GM12878 (cell line): ENCODE results near the gene CELSR1. TPM values are rescaled to one million over a fixed set of nuclear protein-coding genes. Genes with fewer than 3 reads are reported as not detected.

Experiments used
- ATAC-seq: fragments of 200-7000 bp; cut with Tn5 transposase; 3 replicates; pipeline ENCODE4 v1.9.1; 2020; ENCODE audit warnings: mild to moderate bottlenecking, moderate library complexity
- BruUV-seq: library from RNA; stranded (reverse); fragments of 400-500 nt; replicated peaks from 2 replicates; lab custom pipeline; 2021; lab: Mats Ljungman, UMichigan
- CTCF ChIA-PET: fragments of 300-600 bp; sonication (Branson Sonifier 250); formaldehyde crosslinking; extraction: SDS; loops from one replicate; lab custom pipeline; 2021; ENCODE audit warnings: inconsistent platforms; lab: Yijun Ruan, JAX
- POLR2A ChIA-PET: fragments of 350-600 bp; formaldehyde crosslinking; extraction: SDS; loops from one replicate; lab custom pipeline; 2021; ENCODE audit warnings: inconsistent platforms; lab: Charles Lee
- RAD21 ChIA-PET: fragments of 300-600 bp; sonication (Branson Sonifier 250); formaldehyde crosslinking; loops from one replicate; lab custom pipeline; 2023; ENCODE audit warnings: antibody characterized with exemption; ENCODE audit not compliant: unreplicated experiment; lab: Charles Lee
- SMC1A ChIA-PET: fragments of 300-600 bp; sonication (Branson Sonifier 250); formaldehyde crosslinking; loops from one replicate; lab custom pipeline; 2023; ENCODE audit not compliant: unreplicated experiment, uncharacterized antibody; lab: Charles Lee
- DNase-seq: peaks from one replicate; pipeline ENCODE4 v3.0.0-alpha.2; 2011; ENCODE audit warnings: low read depth, low spot score
- FAIRE-seq: peaks from 3 replicates; lab custom pipeline; 2011; peaks lifted over from hg19 to GRCh38; lab: Jason Lieb, UNC
- H2AFZ ChIP-seq: 2 replicates; pipeline ENCODE4 v1.6.0; 2011; ENCODE audit warnings: low read depth, low read length, control low read depth; ENCODE audit not compliant: control insufficient read depth
- H3K27ac ChIP-seq: 2 replicates; pipeline ENCODE4 v1.5.1; 2011; ENCODE audit warnings: control low read depth; ENCODE audit not compliant: control insufficient read depth, insufficient read depth
- H3K27me3 ChIP-seq, 2 experiments: replicated peaks in 1 of 2; 2 replicates each; pipeline versions ENCODE4 v1.6.0 to v1.6.1; 2011; ENCODE audit warnings: low read length in 1 of 2; ENCODE audit not compliant: control insufficient read depth in 2 of 2, insufficient read depth in 2 of 2
- H3K36me3 ChIP-seq, 2 experiments: 2 replicates each; pipeline ENCODE4 v1.5.1; 2011; ENCODE audit warnings: low read length in 1 of 2; ENCODE audit not compliant: control insufficient read depth in 2 of 2, insufficient read depth in 2 of 2
- H3K4me1 ChIP-seq: 2 replicates; pipeline ENCODE4 v1.6.1; 2011; ENCODE audit warnings: mild to moderate bottlenecking, low read length, moderate library complexity, mixed read lengths; ENCODE audit not compliant: control insufficient read depth, insufficient read depth
- H3K4me2 ChIP-seq: 2 replicates; pipeline ENCODE4 v1.6.0; 2011; ENCODE audit warnings: control low read depth; ENCODE audit not compliant: control insufficient read depth, insufficient read depth
- H3K4me3 ChIP-seq: fragments of 200-600 bp; sonication (generic); 2 replicates; pipeline ENCODE4 v1.5.1; 2016
- H3K79me2 ChIP-seq: 2 replicates; pipeline ENCODE4 v1.6.0; 2011; ENCODE audit warnings: low read length; ENCODE audit not compliant: control insufficient read depth, insufficient read depth
- H3K9ac ChIP-seq: 2 replicates; pipeline ENCODE4 v1.8.0; 2011; ENCODE audit warnings: low read length, control low read depth, mixed read lengths; ENCODE audit not compliant: control insufficient read depth, insufficient read depth
- H3K9me3 ChIP-seq: replicated peaks from 3 replicates; pipeline ENCODE4 v1.5.1; 2011; ENCODE audit warnings: mild to moderate bottlenecking, low read length; ENCODE audit not compliant: control insufficient read depth, insufficient read depth
- H4K20me1 ChIP-seq: 2 replicates; pipeline ENCODE4 v1.6.0; 2011; ENCODE audit not compliant: control insufficient read depth, insufficient read depth
- CBX3 ChIP-seq: fragments of 200-600 bp; sonication (generic); IDR thresholded peaks from 2 replicates; pipeline ENCODE4 v1.6.1; 2016; ENCODE audit warnings: low read depth, borderline replicate concordance
- CUX1 ChIP-seq: IDR thresholded peaks from 2 replicates; pipeline ENCODE4 v1.6.1; 2012; ENCODE audit warnings: improper control_type of control experiment, low read depth, low read length; ENCODE audit not compliant: insufficient replicate concordance
- DPF2 ChIP-seq: fragments of 450-650 bp; IDR thresholded peaks from 2 replicates; pipeline ENCODE4 v1.6.1; 2017; ENCODE audit warnings: mild to moderate bottlenecking
- E4F1 ChIP-seq: fragments of 450-650 bp; IDR thresholded peaks from 2 replicates; pipeline ENCODE4 v1.6.1; 2018; ENCODE audit warnings: borderline replicate concordance, mild to moderate bottlenecking; ENCODE audit not compliant: partially characterized antibody
- RAD51 ChIP-seq: fragments of 450-650 bp; IDR thresholded peaks from 2 replicates; pipeline ENCODE4 v1.6.1; 2016; ENCODE audit warnings: moderate library complexity, mild to moderate bottlenecking, inconsistent platforms
- SMAD1 ChIP-seq: fragments of 450-650 bp; IDR thresholded peaks from 2 replicates; pipeline ENCODE4 v1.6.1; 2018; ENCODE audit warnings: mild to moderate bottlenecking, low read depth; ENCODE audit not compliant: partially characterized antibody
- SP1 ChIP-seq: IDR thresholded peaks from one replicate; pipeline ENCODE4 v1.6.1; 2011; ENCODE audit warnings: low read depth, low read length
- TAF1 ChIP-seq: IDR thresholded peaks from 2 replicates; pipeline ENCODE4 v1.6.1; 2011; ENCODE audit warnings: mild to moderate bottlenecking, low read depth, low read length, borderline replicate concordance
- WGBS: methylation state at CpG from one replicate; pipeline ENCODE4 v1.1.6; 2016; ENCODE audit warnings: low lambda C conversion rate; ENCODE audit not compliant: insufficient replicate concordance, insufficient coverage; ENCODE audit errors: missing lambda C conversion rate; 5-methylcytosine and 5-hydroxymethylcytosine counted together
- in situ Hi-C: fragments of 300-500 bp; cut with MboI; formaldehyde crosslinking; loops from 9 replicates; pipeline ENCODE4 v1.14.3; 2018; ENCODE audit warnings: mixed read lengths
- intact Hi-C: fragments of 100-400 bp; cut with micrococcal nuclease; formaldehyde crosslinking; loops from one replicate; pipeline ENCODE4 v1.14.2; 2022; ENCODE audit not compliant: unreplicated experiment
- polyA plus RNA-seq, 11 experiments: library from polyadenylated mRNA; depleted of rRNA in 4 of 11; unstranded in 6 of 11; stranded (reverse) in 5 of 11; fragments of >200 nt; fragmentation: Nextera tagmentation in 4 of 11; fragmentation: Illumina TruSeq in 1 of 11; extraction: Ambion mirVana in 4 of 11; extraction: Trizol in 1 of 11; gene quantifications; 1 replicate in 1 of 11; 2 replicates in 10 of 11; pipeline versions ENCODE4 v1.2.1 to v1.2.3, GENCODE V29; 2011 to 2016; ENCODE audit warnings: inconsistent platforms in 2 of 11, missing spikeins in 2 of 11, low read depth in 1 of 11
- total RNA-seq, 4 experiments: library from RNA; depleted of rRNA in 3 of 4; stranded (reverse); fragments of >200 nt in 3 of 4; fragmentation: Illumina TruSeq in 1 of 4; extraction: Trizol in 1 of 4; gene quantifications; 2 replicates each; pipeline versions ENCODE4 v1.2.1 to v1.2.3, GENCODE V29; 2013 to 2021

The CELSR1 gene
- total and polyA plus RNA-seq, 10 of the 15 experiments (the other 5 are each of a cell fraction or from before 2014, with no cell fraction given): 0.05 to 1.7 (median 0.35) TPM; not detected in 2

GRCh38 chr22:46357711-46358520, 179.5 kb downstream of the CELSR1 start:
- no peak for ATAC-seq
- H3K36me3 ChIP-seq: peaks cover 9 to 27% of the 10 kb centered on the region in 2 experiments; a peak in 3 of 4 replicates
- no peak overlapping the region for H2AFZ ChIP-seq
- H3K27me3 ChIP-seq: no peaks in the 10 kb centered on the region
- H3K79me2 ChIP-seq: no peaks in the 10 kb centered on the region
- H3K4me1 ChIP-seq: no peaks in the 10 kb centered on the region
- H3K9me3 ChIP-seq: no peaks in the 10 kb centered on the region
- no peak for DNase-seq
- no peak for FAIRE-seq
- no peak overlapping the region for H3K4me3 ChIP-seq
- TF ChIP-seq SP1: no peak
- TF ChIP-seq E4F1: no peak
- no peak for TF ChIP-seq CBX3
- no peak for TF ChIP-seq TAF1
- TF ChIP-seq CUX1: no peak
- TF ChIP-seq RAD51: no peak
- TF ChIP-seq DPF2: no peak
- no peak for TF ChIP-seq SMAD1
- no peak overlapping the region for H3K4me2 ChIP-seq
- no peaks in the 10 kb centered on the region for H4K20me1 ChIP-seq
- ChIA-PET SMC1A (no interaction called here), RAD21 (no interaction called here), POLR2A (no interaction called here), CTCF (interaction anchor here (3.9 kb wide), 1 partner anchor 184 kb away, joined by 15 read pairs; no protein-coding TSS in a partner anchor)
- intact Hi-C loops: no loop called here
- H3K9ac ChIP-seq: no peak overlapping the region
- in situ Hi-C loops: no loop called here
- WGBS: 94% methylated on average over 16 of the region's 19 CpGs
- no peak overlapping the region for H3K27ac ChIP-seq
- BruUV-seq: no TSS peak
